Mesenchymal stem cell (in vitro differentiated cells and primary cell): ENCODE measurements around the gene ATG5.

Source experiments
- DNase-seq: peaks from one replicate; pipeline ENCODE4 v3.0.0-alpha.2; 2013
- H2AFZ ChIP-seq: one replicate; pipeline ENCODE4 v1.6.1; 2013; ENCODE audit warnings: low read depth, mild to moderate bottlenecking, control low read depth, inconsistent platforms, low read length, moderate library complexity
- H2AK5ac ChIP-seq: 2 replicates; pipeline ENCODE4 v1.6.1; 2013; ENCODE audit warnings: low read length, moderate library complexity, mild to moderate bottlenecking, inconsistent platforms; ENCODE audit not compliant: severe bottlenecking
- H2BK120ac ChIP-seq: one replicate; pipeline ENCODE4 v1.6.1; 2013; ENCODE audit warnings: low read depth, mild to moderate bottlenecking, inconsistent platforms, low read length, moderate library complexity
- H2BK12ac ChIP-seq, 2 experiments: one replicate each; pipeline ENCODE4 v1.6.1; 2013; ENCODE audit warnings: inconsistent platforms in 2 of 2, low read length in 2 of 2, mild to moderate bottlenecking in 2 of 2, moderate library complexity in 2 of 2, control low read depth in 1 of 2
- H2BK15ac ChIP-seq: one replicate; pipeline ENCODE4 v1.6.1; 2013; ENCODE audit warnings: mild to moderate bottlenecking, low read depth, inconsistent platforms; ENCODE audit not compliant: poor library complexity, severe bottlenecking
- H2BK5ac ChIP-seq: 2 replicates; pipeline ENCODE4 v1.6.1; 2013; ENCODE audit warnings: low read depth, mild to moderate bottlenecking, low read length, control low read depth, inconsistent platforms; ENCODE audit not compliant: poor library complexity, severe bottlenecking
- H3K14ac ChIP-seq, 2 experiments: one replicate each; pipeline ENCODE4 v1.6.1; 2013; ENCODE audit warnings: inconsistent platforms in 2 of 2, low read length in 2 of 2, control low read depth in 1 of 2, mild to moderate bottlenecking in 1 of 2, moderate library complexity in 1 of 2
- H3K18ac ChIP-seq, 2 experiments: one replicate each; pipeline ENCODE4 v1.6.1; 2013; ENCODE audit warnings: inconsistent platforms in 2 of 2, low read length in 2 of 2, control low read depth in 1 of 2, low read depth in 1 of 2, mild to moderate bottlenecking in 1 of 2
- H3K23ac ChIP-seq, 2 experiments: one replicate each; pipeline ENCODE4 v1.6.1; 2013; ENCODE audit warnings: inconsistent platforms in 2 of 2, low read length in 2 of 2, mild to moderate bottlenecking in 2 of 2, moderate library complexity in 2 of 2, control low read depth in 1 of 2
- H3K27ac ChIP-seq: 2 replicates; pipeline ENCODE4 v1.5.1; 2013; ENCODE audit warnings: mild to moderate bottlenecking, moderate library complexity, low read length, control low read depth, inconsistent platforms; ENCODE audit not compliant: poor library complexity, severe bottlenecking
- H3K27me3 ChIP-seq, 2 experiments: 2 replicates each; pipeline versions ENCODE4 v1.6.1 to v1.7.0; 2013; ENCODE audit warnings: low read length in 2 of 2, mild to moderate bottlenecking in 2 of 2, moderate library complexity in 2 of 2, control low read depth in 1 of 2, inconsistent platforms in 1 of 2; ENCODE audit not compliant: control insufficient read depth in 1 of 2, insufficient read depth in 1 of 2
- H3K36me3 ChIP-seq, 2 experiments: 2 replicates each; pipeline versions ENCODE4 v1.6.1 to v1.7.0; 2013; ENCODE audit warnings: low read length in 2 of 2, control low read depth in 1 of 2, inconsistent platforms in 1 of 2, low read depth in 1 of 2, mild to moderate bottlenecking in 1 of 2; ENCODE audit not compliant: insufficient read depth in 2 of 2, control insufficient read depth in 1 of 2
- H3K4ac ChIP-seq, 2 experiments: one replicate each; pipeline ENCODE4 v1.6.1; 2013; ENCODE audit warnings: inconsistent platforms in 2 of 2, low read length in 2 of 2, mild to moderate bottlenecking in 2 of 2, moderate library complexity in 2 of 2, control low read depth in 1 of 2, low read depth in 1 of 2
- H3K4me1 ChIP-seq: 2 replicates; pipeline ENCODE4 v1.6.1; 2013; ENCODE audit warnings: low read depth, low read length, control low read depth; ENCODE audit not compliant: control insufficient read depth, insufficient read depth
- H3K4me2 ChIP-seq: 2 replicates; pipeline ENCODE4 v1.6.1; 2013; ENCODE audit warnings: low read length, mild to moderate bottlenecking, inconsistent platforms; ENCODE audit not compliant: poor library complexity, severe bottlenecking
- H3K4me3 ChIP-seq, 2 experiments: 2 replicates each; pipeline versions ENCODE4 v1.5.1 to v1.7.0; 2013; ENCODE audit warnings: low read length in 2 of 2, mild to moderate bottlenecking in 2 of 2, control low read depth in 1 of 2, low read depth in 1 of 2; ENCODE audit not compliant: insufficient read depth in 1 of 2
- H3K79me1 ChIP-seq: replicated peaks from 2 replicates; pipeline ENCODE4 v1.6.1; 2013; ENCODE audit warnings: mild to moderate bottlenecking, control low read depth, low read length, inconsistent platforms; ENCODE audit not compliant: poor library complexity, severe bottlenecking
- H3K9ac ChIP-seq: 2 replicates; pipeline ENCODE4 v1.7.0; 2013; ENCODE audit warnings: mild to moderate bottlenecking, low read length, moderate library complexity
- H3K9me3 ChIP-seq: 2 replicates; pipeline ENCODE4 v1.7.0; 2013; ENCODE audit warnings: mild to moderate bottlenecking, low read length; ENCODE audit not compliant: control insufficient read depth
- H4K8ac ChIP-seq: one replicate; pipeline ENCODE4 v1.6.1; 2013; ENCODE audit warnings: inconsistent platforms, mild to moderate bottlenecking, low read length, moderate library complexity
- H4K91ac ChIP-seq: one replicate; pipeline ENCODE4 v1.6.1; 2013; ENCODE audit warnings: mild to moderate bottlenecking, low read length, inconsistent platforms
- WGBS: methylation state at CpG from one replicate; pipeline ENCODE4 v1.1.7; 2013; ENCODE audit warnings: mixed read lengths; 5-methylcytosine and 5-hydroxymethylcytosine counted together

Gene ATG5

DNA sequence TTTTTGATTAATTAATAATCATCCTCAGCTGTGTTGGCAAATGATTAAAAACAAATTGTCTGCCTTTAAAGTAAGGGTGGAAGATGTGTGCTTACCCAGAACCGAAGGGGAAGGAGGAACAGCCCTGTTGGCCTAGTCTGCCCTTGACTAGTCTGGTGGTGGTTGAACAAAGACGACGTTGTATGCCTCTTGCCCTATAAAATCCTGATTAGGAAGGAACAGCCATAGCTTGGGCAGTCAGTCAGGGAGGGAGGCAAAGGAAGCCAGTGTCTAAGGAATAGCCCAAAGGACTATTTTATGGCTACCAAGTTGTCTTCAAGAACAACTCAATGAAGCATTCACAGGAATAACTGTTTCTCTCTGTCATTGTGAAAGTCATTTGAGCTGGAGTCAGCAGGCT, 168.7 kb downstream of the ATG5 start:
- Histone ChIP-seq H2BK15ac (no peak overlapping the region), H3K27ac (no peak overlapping the region), H3K23ac (no peak overlapping the region), H3K4me1 (peaks cover 8% of the 10 kb centered on the region), H3K4me3 (no peak overlapping the region), H2AFZ (no peak overlapping the region), H2BK12ac (no peak overlapping the region), H3K79me1 (no peaks in the 10 kb centered on the region), H3K4me2 (no peak overlapping the region), H3K14ac (no peak overlapping the region), H3K4ac (no peak overlapping the region), H2BK120ac (no peak overlapping the region), H4K91ac (no peak overlapping the region), H3K9me3 (no peaks in the 10 kb centered on the region), H3K36me3 (no peaks in the 10 kb centered on the region), H3K18ac (no peak overlapping the region), H3K9ac (no peak overlapping the region), H3K27me3 (no peaks in the 10 kb centered on the region), H2AK5ac (no peak overlapping the region), H2BK5ac (no peak overlapping the region), H4K8ac (no peak overlapping the region)
- WGBS = 88% methylated on average over 3 of the region's 3 CpGs
- DNase-seq = no peak

DNA sequence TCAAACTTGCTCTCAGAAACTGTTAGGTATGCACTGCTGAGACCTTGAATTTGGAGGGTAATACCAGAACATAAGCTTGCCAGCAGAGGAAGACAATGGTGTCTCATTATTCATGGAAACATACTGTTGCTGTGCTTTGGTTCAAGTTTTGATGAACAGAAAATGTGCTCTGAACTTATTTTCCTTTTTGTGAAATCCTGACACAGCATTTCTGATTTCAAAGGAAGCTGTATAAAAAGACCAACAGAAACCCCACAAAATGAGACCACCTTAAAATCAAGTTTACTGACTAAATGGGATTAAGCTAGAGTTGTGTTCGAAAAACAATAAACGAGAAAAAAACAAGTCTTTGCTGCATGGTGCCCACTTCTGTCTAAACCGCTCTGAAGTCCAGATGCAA, 169.1 kb downstream of the ATG5 start:
- no peak overlapping the region for H3K9ac ChIP-seq
- 94% methylated on average over 3 of the region's 3 CpGs for WGBS
- no peaks in the 10 kb centered on the region for H3K79me1 ChIP-seq

DNA sequence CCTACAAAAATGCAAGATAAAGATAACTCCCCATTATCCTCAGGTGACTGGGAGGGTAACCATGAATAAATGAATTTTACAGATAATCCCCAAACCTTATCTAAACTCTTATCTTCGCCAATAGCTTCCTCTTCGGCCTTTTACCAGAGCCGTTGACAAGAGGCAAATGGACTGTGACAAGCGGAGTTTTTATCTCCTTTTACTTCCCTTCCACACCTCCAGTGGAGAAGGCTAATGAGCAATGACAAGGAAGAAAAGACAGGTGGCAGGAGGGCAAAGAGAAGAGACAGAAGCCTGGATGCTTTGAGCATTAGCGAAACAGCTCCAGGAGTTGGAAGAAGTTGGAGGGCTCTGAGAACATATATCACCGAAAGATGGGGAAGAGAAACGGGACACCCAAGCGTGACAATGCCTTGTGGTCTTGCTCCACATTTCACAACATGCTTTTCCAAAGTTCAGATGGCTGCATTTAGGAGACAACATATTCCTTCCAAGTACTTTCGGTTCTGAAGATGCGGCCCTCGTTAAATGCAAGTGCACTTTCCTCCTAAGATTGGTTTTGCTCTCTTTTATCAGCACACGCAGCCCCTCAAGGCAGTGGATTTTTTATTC, 170.2 kb downstream of the ATG5 start:
- no peak overlapping the region for H3K23ac ChIP-seq
- H2AK5ac ChIP-seq = no peak overlapping the region
- H2BK5ac ChIP-seq = no peak overlapping the region
- no peak overlapping the region for H2AFZ ChIP-seq
- no peak for DNase-seq
- H3K9ac ChIP-seq = no peak overlapping the region
- H4K8ac ChIP-seq = no peak overlapping the region
- H3K27ac ChIP-seq = no peak overlapping the region
- no peak overlapping the region for H3K4me2 ChIP-seq
- no peak overlapping the region for H2BK120ac ChIP-seq
- H2BK15ac ChIP-seq = no peak overlapping the region
- no peak overlapping the region for H3K18ac ChIP-seq
- no peaks in the 10 kb centered on the region for H3K36me3 ChIP-seq
- H3K9me3 ChIP-seq = no peaks in the 10 kb centered on the region
- H3K79me1 ChIP-seq = no peaks in the 10 kb centered on the region
- peaks cover 8% of the 10 kb centered on the region for H3K4me1 ChIP-seq
- no peak overlapping the region for H4K91ac ChIP-seq
- WGBS = 75% methylated on average over 11 of the region's 12 CpGs
- H2BK12ac ChIP-seq = no peak overlapping the region
- no peak overlapping the region for H3K14ac ChIP-seq
- H3K4ac ChIP-seq = no peak overlapping the region
- H3K4me3 ChIP-seq = no peak overlapping the region
- no peaks in the 10 kb centered on the region for H3K27me3 ChIP-seq

More for the DNA sequence above, 169.1 kb downstream of the ATG5 start:
- no peak overlapping the region for H2AFZ ChIP-seq
- no peak overlapping the region for H3K4me2 ChIP-seq
- no peak overlapping the region for H3K4me3 ChIP-seq
- no peak overlapping the region for H3K18ac ChIP-seq
- no peak overlapping the region for H3K23ac ChIP-seq
- no peak overlapping the region for H2BK120ac ChIP-seq
- H3K27me3 ChIP-seq = no peaks in the 10 kb centered on the region
- no peak overlapping the region for H2AK5ac ChIP-seq
- no peak overlapping the region for H2BK5ac ChIP-seq
- H2BK12ac ChIP-seq = no peak overlapping the region
- H3K9me3 ChIP-seq = no peaks in the 10 kb centered on the region
- no peak for DNase-seq
- H3K4me1 ChIP-seq = peaks cover 8% of the 10 kb centered on the region
- no peak overlapping the region for H3K4ac ChIP-seq
- H3K14ac ChIP-seq = no peak overlapping the region
- H4K8ac ChIP-seq = no peak overlapping the region
- H3K27ac ChIP-seq = no peak overlapping the region
- H4K91ac ChIP-seq = no peak overlapping the region
- no peak overlapping the region for H2BK15ac ChIP-seq
- no peaks in the 10 kb centered on the region for H3K36me3 ChIP-seq

DNA sequence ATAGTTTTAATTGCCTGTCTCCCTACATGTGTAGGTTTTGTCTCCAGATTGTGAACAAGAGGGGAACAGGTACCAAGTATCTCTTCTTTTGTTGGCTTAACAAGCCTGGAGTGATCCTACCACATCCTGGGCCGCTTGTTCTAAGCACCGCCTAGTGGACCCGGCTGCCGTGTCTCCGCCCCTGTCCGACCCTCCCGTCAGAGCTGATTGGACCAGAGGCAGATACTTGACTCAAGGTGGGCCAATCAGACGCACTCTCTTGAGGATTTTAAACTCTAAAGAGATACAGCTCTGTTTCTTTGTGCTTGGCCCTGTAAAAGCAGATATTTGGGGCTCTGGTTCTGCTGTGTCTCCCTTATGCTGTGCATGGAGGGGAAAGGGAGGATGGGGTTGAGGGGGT, 171.2 kb downstream of the ATG5 start:
- H3K23ac ChIP-seq = no peak overlapping the region
- no peak overlapping the region for H2AK5ac ChIP-seq
- no peak overlapping the region for H2BK120ac ChIP-seq
- no peak overlapping the region for H2AFZ ChIP-seq
- H2BK15ac ChIP-seq = no peak overlapping the region
- H3K4me1 ChIP-seq = peaks cover 2% of the 10 kb centered on the region
- no peak overlapping the region for H4K8ac ChIP-seq
- H3K9me3 ChIP-seq = no peaks in the 10 kb centered on the region
- H4K91ac ChIP-seq = no peak overlapping the region
- no peak overlapping the region for H3K4me2 ChIP-seq
- no peak overlapping the region for H3K27ac ChIP-seq
- WGBS = 98% methylated on average over 8 of the region's 8 CpGs
- H2BK12ac ChIP-seq = no peak overlapping the region
- no peak overlapping the region for H2BK5ac ChIP-seq
- H3K27me3 ChIP-seq = no peaks in the 10 kb centered on the region
- H3K36me3 ChIP-seq = no peaks in the 10 kb centered on the region
- no peak overlapping the region for H3K9ac ChIP-seq
- no peak for DNase-seq
- H3K4me3 ChIP-seq = no peak overlapping the region
- H3K79me1 ChIP-seq = no peaks in the 10 kb centered on the region
- H3K14ac ChIP-seq = no peak overlapping the region
- no peak overlapping the region for H3K4ac ChIP-seq
- no peak overlapping the region for H3K18ac ChIP-seq
